GM06990 (cell line): Measurements from ENCODE around the gene MDM4.
"Not testable (repeated sequence)": the region's sequence is repeated elsewhere in the genome, so short reads cannot be mapped to it uniquely, and the experiment has no call there.

Source experiments
- DNase-seq: peaks from one replicate; pipeline ENCODE4 v3.0.0-alpha.2; 2011; ENCODE audit not compliant: insufficient read length; ENCODE audit errors: extremely low read depth
- H3K27me3 ChIP-seq: replicated peaks from 2 replicates; pipeline ENCODE4 v1.6.0; 2011; ENCODE audit warnings: low read length; ENCODE audit not compliant: control insufficient read depth, insufficient read depth
- H3K36me3 ChIP-seq: 2 replicates; pipeline ENCODE4 v1.5.1; 2011; ENCODE audit warnings: low read length; ENCODE audit not compliant: control insufficient read depth, insufficient read depth
- H3K4me3 ChIP-seq: replicated peaks from 2 replicates; pipeline ENCODE4 v1.5.1; 2011; ENCODE audit warnings: low read depth, mild to moderate bottlenecking, control low read depth, low read length
- CTCF ChIP-seq: IDR thresholded peaks from 2 replicates; pipeline ENCODE4 v1.5.1; 2011; ENCODE audit warnings: low read length, control low read depth, mild to moderate bottlenecking, inconsistent platforms; ENCODE audit not compliant: insufficient read depth, poor library complexity, severe bottlenecking

Gene MDM4

GRCh38 chr1:204520834-204521709 lies 4.9 kb downstream of the MDM4 start:
- peak overlapping the region; percentile 22 for H3K4me3 ChIP-seq
- DNase-seq = peak; percentile 45
- no peaks in the 10 kb centered on the region for H3K27me3 ChIP-seq
- no peak for TF ChIP-seq CTCF
- H3K36me3 ChIP-seq = peaks cover 3% of the 10 kb centered on the region

DNA sequence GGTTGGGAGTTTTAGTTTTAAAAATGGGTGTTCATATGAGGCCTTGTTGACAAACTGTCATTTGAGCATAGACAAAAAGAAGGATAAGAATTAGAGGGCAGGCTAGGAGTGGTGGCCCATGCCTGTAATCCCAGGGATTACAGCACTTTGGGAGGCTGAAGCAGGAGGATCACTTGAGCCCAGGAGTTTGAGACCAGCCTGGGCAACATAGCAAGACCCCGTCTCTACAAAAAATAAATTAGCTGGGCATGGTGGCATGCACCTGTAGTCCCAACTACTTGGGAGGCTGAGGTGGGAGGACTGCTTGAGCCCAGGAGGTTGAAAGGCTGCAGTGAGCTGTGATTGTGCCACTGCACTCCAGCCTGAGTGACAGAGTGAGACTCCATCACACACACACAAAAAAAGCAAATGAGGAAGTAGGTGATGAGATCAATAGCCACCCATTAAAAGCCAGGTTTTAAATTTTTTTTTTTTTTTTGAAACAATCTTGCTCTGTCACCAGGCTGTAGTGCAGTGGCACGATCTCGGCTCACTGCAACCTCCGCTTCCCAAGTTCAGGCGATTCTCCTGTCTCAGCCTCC lies 5.8 kb downstream of the MDM4 start:
- H3K36me3 ChIP-seq, H3K4me3 ChIP-seq, H3K27me3 ChIP-seq, DNase-seq: not testable (repeated sequence)

GRCh38 chr1:204523605-204524215 lies 7.5 kb downstream of the MDM4 start:
- H3K27me3 ChIP-seq = no peaks in the 10 kb centered on the region
- peaks cover 9% of the 10 kb centered on the region for H3K36me3 ChIP-seq
- DNase-seq = no peak
- TF ChIP-seq CTCF = no peak
- H3K4me3 ChIP-seq = no peak overlapping the region

DNA sequence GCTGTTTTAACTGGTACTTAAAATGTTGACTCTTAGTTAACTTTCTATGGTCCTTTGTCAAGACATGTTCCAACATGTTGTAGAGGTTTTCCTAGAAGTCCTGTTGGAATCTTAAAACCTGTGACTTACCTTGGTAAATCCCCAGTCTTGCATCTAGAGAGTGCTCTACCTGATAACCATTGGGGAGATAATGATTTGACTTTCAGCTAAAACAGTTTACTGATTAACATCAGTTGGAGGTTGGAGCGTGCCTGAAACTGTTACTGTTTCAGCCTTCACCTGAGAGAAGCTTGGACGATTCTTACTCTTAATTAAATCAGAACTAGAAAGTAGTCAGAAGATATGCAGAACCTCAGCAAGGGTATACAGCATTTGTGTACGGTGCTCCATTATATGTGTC lies 8.8 kb downstream of the MDM4 start:
- DNase-seq = no peak
- Histone ChIP-seq H3K36me3 (peaks cover 14% of the 10 kb centered on the region), H3K27me3 (no peaks in the 10 kb centered on the region)

GRCh38 chr1:204528241-204528640 lies 12.0 kb downstream of the MDM4 start:
- TF ChIP-seq CTCF = no peak
- Histone ChIP-seq H3K36me3 (peaks cover 14% of the 10 kb centered on the region), H3K27me3 (no peaks in the 10 kb centered on the region), H3K4me3 (no peak overlapping the region)
- no peak for DNase-seq

More for the DNA sequence above, 8.8 kb downstream of the MDM4 start:
- H3K4me3 ChIP-seq = no peak overlapping the region
- TF ChIP-seq CTCF = no peak

DNA sequence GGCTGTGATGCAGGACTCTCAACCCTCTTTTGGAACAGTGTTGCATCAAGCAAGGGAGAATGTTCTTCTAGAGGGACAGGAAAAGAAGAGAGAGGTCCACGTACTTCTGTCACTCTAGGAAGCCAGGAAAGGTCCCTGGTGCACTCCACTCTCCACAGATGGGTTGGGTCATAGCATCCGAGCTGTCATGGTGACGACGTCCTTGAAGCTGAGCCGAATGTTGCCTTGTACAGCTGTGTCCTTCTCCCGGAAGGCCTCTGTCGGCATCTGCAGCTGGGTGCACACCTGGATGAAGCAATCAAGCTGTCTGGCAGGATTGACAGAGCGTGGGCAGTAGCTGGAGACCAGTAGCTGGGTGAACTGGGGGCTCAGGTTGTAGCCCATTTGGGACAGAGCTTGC lies 12.5 kb downstream of the MDM4 start:
- H3K27me3 ChIP-seq = no peaks in the 10 kb centered on the region
- no peak overlapping the region for H3K4me3 ChIP-seq
- DNase-seq = no peak
- H3K36me3 ChIP-seq = peaks cover 14% of the 10 kb centered on the region
- no peak for TF ChIP-seq CTCF
